ENCODE data around the gene IRX3.

IRX3 gene

GRCh38 chr16:54290833-54291655 lies 4.5 kb upstream of the IRX3 start:
- DNase-seq (ENCODE audit: low read depth): no peak

- DNase-seq (ENCODE audit: low read depth): no peak
These were observed 3.6 kb upstream of the IRX3 start for GRCh38 chr16:54289945-54290832.

GRCh38 chr16:54289242-54289944 lies 2.8 kb upstream of the IRX3 start:
- no peak for DNase-seq (ENCODE audit: low read depth)

GRCh38 chr16:54288835-54289241 lies 2.3 kb upstream of the IRX3 start:
- no peak for DNase-seq (ENCODE audit: low read depth)

- DNase-seq (ENCODE audit: low read depth): no peak
These were observed 1.6 kb upstream of the IRX3 start for GRCh38 chr16:54288030-54288834.

GRCh38 chr16:54287131-54288029 lies 793 bp upstream of the IRX3 start:
- no peak for DNase-seq (ENCODE audit: low read depth)

- DNase-seq (ENCODE audit: low read depth): no peak
These were observed 559 bp downstream of the IRX3 start for GRCh38 chr16:54286090-54286365.

GRCh38 chr16:54285414-54286089 lies 1.0 kb downstream of the IRX3 start:
- no peak for DNase-seq (ENCODE audit: low read depth)

GRCh38 chr16:54284931-54285413 lies 1.6 kb downstream of the IRX3 start:
- DNase-seq (ENCODE audit: low read depth): no peak

- no peak for DNase-seq (ENCODE audit: low read depth)
These were observed 2.2 kb downstream of the IRX3 start for GRCh38 chr16:54284319-54284930.

GRCh38 chr16:54283725-54284318 lies 2.8 kb downstream of the IRX3 start:
- no peak for DNase-seq (ENCODE audit: low read depth)

GRCh38 chr16:54282928-54283724 lies 3.5 kb downstream of the IRX3 start:
- DNase-seq (ENCODE audit: low read depth): no peak

- DNase-seq (ENCODE audit: low read depth): no peak
These were observed 4.2 kb downstream of the IRX3 start for GRCh38 chr16:54282202-54282927.

GRCh38 chr16:54281535-54282201 lies 4.9 kb downstream of the IRX3 start:
- DNase-seq (ENCODE audit: low read depth): no peak

GRCh38 chr16:54280751-54281150 lies 5.8 kb downstream of the IRX3 start:
- DNase-seq (ENCODE audit: low read depth): no peak

GRCh38 chr16:54277845-54278703 lies 8.5 kb downstream of the IRX3 start:
- DNase-seq (ENCODE audit: low read depth): no peak
